ENCODE measurements around the gene MYL11. TPM values are rescaled to one million over a fixed set of nuclear protein-coding genes. Genes with fewer than 3 reads are reported as not detected.
A peak's percentile ranks its signal among the peaks of the same experiment; 100 is the strongest.

The MYL11 gene
- total and polyA plus RNA-seq, 2 experiments from 2014 or later, result 2.1 TPM; not detected in 1

- DNase-seq, result no peak
- Histone ChIP-seq H2AFZ (no peak overlapping the region), H4K20me1 (ENCODE audit: insufficient read depth) (no peaks in the 10 kb centered on the region), H3K4me2 (ENCODE audit: unreplicated experiment) (no peak overlapping the region), H3K9me3 (ENCODE audit: low read depth) (no peaks in the 10 kb centered on the region), H3K27ac (no peak overlapping the region), H3K9ac (no peak overlapping the region), H3K4me1 (ENCODE audit: insufficient read depth) (peaks cover 7% of the 10 kb centered on the region), H3F3A (ENCODE audit: insufficient read depth) (peaks cover 23% of the 10 kb centered on the region; the same call in 1 of the 2 replicates), H3K9me2 (ENCODE audit: insufficient read depth) (no peaks in the 10 kb centered on the region), H3K27me3 (replicated peaks; ENCODE audit: insufficient read depth) (no peaks in the 10 kb centered on the region), H3K4me3 (no peak overlapping the region), H3K36me3 (ENCODE audit: low read depth) (no peaks in the 10 kb centered on the region), H3K79me2 (ENCODE audit: insufficient read depth) (peaks cover 16% of the 10 kb centered on the region)
- TF ChIP-seq EZH2 (IDR thresholded peaks at IDR 0.05; ENCODE audit: insufficient read depth, poor library complexity, severe bottlenecking), result no peak
- no peak for TF ChIP-seq EZH2phosphoT487 (IDR thresholded peaks at IDR 0.05; ENCODE audit: insufficient read depth, low read depth)
- WGBS, 2 experiments (ENCODE audit: low coverage in 1 of 2, low lambda C conversion rate in 2 of 2, missing lambda C conversion rate in 2 of 2), result 85 to 87% methylated on average over 23 of the region's 23 CpGs
- in situ Hi-C loops (cut with MboI), result no loop called here
These were observed 24.2 kb downstream of the MYL11 start for GRCh38 chr16:30398661-30399434.

GRCh38 chr16:30399435-30400186 is 25.0 kb downstream of the MYL11 start:
- WGBS, 2 experiments (ENCODE audit: low coverage in 1 of 2, low lambda C conversion rate in 2 of 2, missing lambda C conversion rate in 2 of 2), result 9 to 12% methylated on average over 12 of the region's 12 CpGs
- in situ Hi-C loops (cut with MboI), result loop anchor here (25.0 kb wide), 1 partner anchor 287 kb away; the partner anchor contains the start of genes GDPD3 and MAPK3
- Histone ChIP-seq H4K20me1 (ENCODE audit: insufficient read depth) (no peaks in the 10 kb centered on the region), H3F3A (ENCODE audit: insufficient read depth) (0 out of 2 replicates have a peak, but pooled peaks cover 16% of the 10 kb centered on the region), H3K27me3 (replicated peaks; ENCODE audit: insufficient read depth) (no peaks in the 10 kb centered on the region), H3K9me3 (ENCODE audit: low read depth) (no peaks in the 10 kb centered on the region), H3K79me2 (ENCODE audit: insufficient read depth) (peaks cover 16% of the 10 kb centered on the region), H3K27ac (peak overlapping the region; percentile 73), H3K36me3 (ENCODE audit: low read depth) (no peaks in the 10 kb centered on the region), H3K9me2 (ENCODE audit: insufficient read depth) (no peaks in the 10 kb centered on the region), H3K9ac (peak overlapping the region; percentile 82), H3K4me3 (peak overlapping the region; percentile 83), H2AFZ (peak overlapping the region; percentile 90), H3K4me1 (ENCODE audit: insufficient read depth) (no peaks in the 10 kb centered on the region), H3K4me2 (ENCODE audit: unreplicated experiment) (peak overlapping the region; percentile 90)
- DNase-seq, result peak; percentile 49
- TF ChIP-seq EZH2 (IDR thresholded peaks at IDR 0.05; ENCODE audit: insufficient read depth, poor library complexity, severe bottlenecking), result no peak

- H3K27ac ChIP-seq, result no peak overlapping the region
- WGBS, 2 experiments (ENCODE audit: low coverage in 1 of 2, low lambda C conversion rate in 2 of 2, missing lambda C conversion rate in 2 of 2), result 77 to 84% methylated on average over 8 of the region's 8 CpGs
- no peaks in the 10 kb centered on the region for H3K9me2 ChIP-seq (ENCODE audit: insufficient read depth)
- TF ChIP-seq EZH2 (IDR thresholded peaks at IDR 0.05; ENCODE audit: insufficient read depth, poor library complexity, severe bottlenecking) (no peak), EZH2phosphoT487 (IDR thresholded peaks at IDR 0.05; ENCODE audit: insufficient read depth, low read depth) (no peak)
- H3K4me1 ChIP-seq (ENCODE audit: insufficient read depth), result peaks cover 4% of the 10 kb centered on the region; the same call in 1 of the 2 replicates
- H3K27me3 ChIP-seq (replicated peaks; ENCODE audit: insufficient read depth), result no peaks in the 10 kb centered on the region
- H3K79me2 ChIP-seq (ENCODE audit: insufficient read depth), result peaks cover 6% of the 10 kb centered on the region
- no peaks in the 10 kb centered on the region for H3K36me3 ChIP-seq (ENCODE audit: low read depth)
- no peaks in the 10 kb centered on the region for H3K9me3 ChIP-seq (ENCODE audit: low read depth)
- no peak overlapping the region for H3K4me2 ChIP-seq (ENCODE audit: unreplicated experiment)
- no peak for DNase-seq
- H4K20me1 ChIP-seq (ENCODE audit: insufficient read depth), result no peaks in the 10 kb centered on the region
- 0 out of 2 replicates have a peak, but pooled peaks cover 13% of the 10 kb centered on the region for H3F3A ChIP-seq (ENCODE audit: insufficient read depth)
- H2AFZ ChIP-seq, result no peak overlapping the region
- H3K9ac ChIP-seq, result no peak overlapping the region
- H3K4me3 ChIP-seq, result no peak overlapping the region
- in situ Hi-C loops (cut with MboI), result loop anchor here (25.0 kb wide), 1 partner anchor 290 kb away; the partner anchor contains the start of genes GDPD3 and MAPK3
These were observed 27.3 kb downstream of the MYL11 start for GRCh38 chr16:30401768-30402425.

DNA sequence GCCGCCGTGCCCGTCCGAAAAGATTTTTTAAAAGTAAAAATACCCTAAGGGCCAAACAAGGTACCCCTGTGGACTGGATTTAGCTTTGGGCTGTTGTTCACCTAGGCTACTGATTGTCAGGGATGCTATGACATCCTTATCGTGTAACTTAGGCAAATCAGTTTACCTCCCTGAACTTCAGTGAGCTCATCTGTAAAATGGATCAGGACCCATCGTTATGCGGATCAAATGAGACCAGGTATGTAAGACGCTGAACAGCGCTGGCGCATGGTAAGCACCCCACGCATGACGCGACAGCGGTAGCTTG is 32.1 kb downstream of the MYL11 start:
- in situ Hi-C loops (cut with MboI), result loop anchor here (25.0 kb wide), 1 partner anchor 294 kb away; the partner anchor contains the start of genes GDPD3 and MAPK3
- Histone ChIP-seq H2AFZ (peak overlapping the region; percentile 89), H3K4me3 (peak overlapping the region; percentile 78), H3K9me3 (ENCODE audit: low read depth) (no peaks in the 10 kb centered on the region), H4K20me1 (ENCODE audit: insufficient read depth) (no peaks in the 10 kb centered on the region), H3K27ac (peak overlapping the region; percentile 79), H3K9me2 (ENCODE audit: insufficient read depth) (no peaks in the 10 kb centered on the region), H3F3A (ENCODE audit: insufficient read depth) (peaks cover 13% of the 10 kb centered on the region), H3K79me2 (ENCODE audit: insufficient read depth) (peaks cover 25% of the 10 kb centered on the region), H3K9ac (peak overlapping the region; percentile 89), H3K4me2 (ENCODE audit: unreplicated experiment) (peak overlapping the region; percentile 79), H3K27me3 (replicated peaks; ENCODE audit: insufficient read depth) (no peaks in the 10 kb centered on the region), H3K36me3 (ENCODE audit: low read depth) (no peaks in the 10 kb centered on the region), H3K4me1 (ENCODE audit: insufficient read depth) (peaks cover 22% of the 10 kb centered on the region)
- TF ChIP-seq EZH2 (IDR thresholded peaks at IDR 0.05; ENCODE audit: insufficient read depth, poor library complexity, severe bottlenecking) (no peak), EZH2phosphoT487 (IDR thresholded peaks at IDR 0.05; ENCODE audit: insufficient read depth, low read depth) (no peak)
- no peak for DNase-seq
- WGBS, 2 experiments (ENCODE audit: low coverage in 1 of 2, low lambda C conversion rate in 2 of 2, missing lambda C conversion rate in 2 of 2), result 18 to 19% methylated on average over 14 of the region's 14 CpGs

All from GM23248 (cell line).